Stimulated activated memory B cell treated with anti-CD40 and anti-IgM and Interleukin-4, amounts not matched to agents 10 μg/mL and 1 μg/mL and 100 μg/mL, for 72 hours (primary cell): ENCODE measurements around the gene SYP.
A peak's percentile ranks its signal among the peaks of the same experiment; 100 is the strongest.

Experiments
- ATAC-seq: fragments of 150-1000 bp; cut with Tn5 transposase; 2 replicates; pipeline ENCODE4 v1.10.0; 2021
- H3K27ac Mint-ChIP-seq: one replicate; pipeline ENCODE4 v1.8.0; 2022; ENCODE audit warnings: mild to moderate bottlenecking, mixed read lengths
- H3K27me3 Mint-ChIP-seq: one replicate; pipeline ENCODE4 v1.8.0; 2022; ENCODE audit warnings: mixed read lengths
- H3K36me3 Mint-ChIP-seq: one replicate; pipeline ENCODE4 v1.8.0; 2022; ENCODE audit warnings: mixed read lengths
- H3K4me1 Mint-ChIP-seq: one replicate; pipeline ENCODE4 v1.8.0; 2022; ENCODE audit warnings: mixed read lengths
- H3K4me3 Mint-ChIP-seq: one replicate; pipeline ENCODE4 v1.8.0; 2022; ENCODE audit warnings: mild to moderate bottlenecking, moderate library complexity, mixed read lengths
- H3K9me3 Mint-ChIP-seq: one replicate; pipeline ENCODE4 v1.8.0; 2022; ENCODE audit warnings: mixed read lengths

The SYP gene

DNA sequence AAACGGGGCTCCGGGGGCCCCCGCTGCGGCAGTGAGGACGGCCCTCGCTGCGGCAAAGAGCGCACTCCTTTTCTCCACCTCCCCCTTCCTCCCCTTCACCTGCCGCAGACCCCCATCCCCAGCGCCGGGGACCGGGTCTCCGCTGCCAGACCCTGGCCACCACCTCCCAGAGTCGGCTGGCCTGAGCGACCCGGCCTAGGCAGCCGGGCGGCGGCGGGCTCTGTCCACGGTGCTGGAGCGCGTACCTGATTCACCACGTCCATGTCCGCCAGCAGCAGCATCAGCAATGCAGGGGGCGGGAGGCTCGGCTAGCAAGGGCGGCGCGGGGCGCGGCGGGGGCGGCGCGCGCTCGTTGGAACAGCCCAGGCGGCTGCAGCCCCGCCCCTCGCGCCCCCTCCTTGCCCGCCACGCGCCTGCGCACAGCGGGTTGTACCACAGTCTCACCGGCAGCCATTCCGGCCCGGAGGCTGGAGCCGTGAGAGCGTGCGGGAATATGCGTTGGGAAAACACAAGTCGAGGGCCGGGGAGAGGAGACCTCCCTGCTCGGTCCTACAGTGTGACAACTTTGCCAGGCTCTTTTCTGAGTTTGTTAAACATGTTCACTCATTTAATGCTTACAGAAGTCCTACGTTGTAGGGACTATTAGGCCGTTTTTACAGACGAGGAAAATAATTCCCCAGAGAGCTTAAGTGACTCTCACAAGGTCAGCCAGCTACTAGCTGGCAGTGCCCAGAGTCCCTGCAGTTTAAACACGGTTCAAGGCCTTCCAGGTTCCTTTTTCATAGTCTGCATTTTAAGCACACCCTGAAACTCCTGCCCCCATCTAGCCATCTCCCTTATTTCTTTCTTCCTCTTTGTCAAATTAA lies at the start of gene SYP:
Gene SYP (minus strand): TSS at position 288 of the 866 bp plus-strand sequence. CDS start 7 bp downstream, at position 281.
- H3K9me3 Mint-ChIP-seq = no peaks in the 10 kb centered on the region
- peak; percentile 99 for ATAC-seq
- peak within 1 kb of the TSS; percentile 68 for H3K27ac Mint-ChIP-seq
- no peaks in the 10 kb centered on the region for H3K27me3 Mint-ChIP-seq
- peak within 1 kb of the TSS; percentile 68 for H3K4me3 Mint-ChIP-seq
- H3K36me3 Mint-ChIP-seq = no peaks in the 10 kb centered on the region
- H3K4me1 Mint-ChIP-seq = peaks cover 21% of the 10 kb centered on the region

DNA sequence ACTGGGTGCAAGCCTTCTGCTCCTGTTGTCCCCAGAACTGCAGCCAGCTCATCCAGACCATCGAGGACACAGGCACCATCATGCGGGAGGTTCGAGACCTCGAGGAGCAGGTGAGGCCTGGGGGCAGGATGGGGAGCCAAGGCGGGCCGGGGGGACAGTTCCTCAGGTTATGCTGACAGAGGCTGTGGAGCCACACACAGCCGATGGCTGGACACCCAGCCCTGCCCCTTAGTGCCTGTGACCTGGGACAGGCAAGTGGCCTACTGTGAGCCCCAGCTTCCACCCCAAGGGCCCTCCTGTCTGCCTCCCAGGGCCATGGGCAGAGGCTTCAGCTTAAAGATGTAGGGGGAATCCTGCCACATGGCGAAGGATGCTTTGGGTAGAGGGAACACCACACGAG lies 49.6 kb upstream of the SYP start:
- Mint-ChIP-seq H3K27ac (no peak overlapping the region), H3K9me3 (no peaks in the 10 kb centered on the region), H3K4me1 (no peaks in the 10 kb centered on the region), H3K27me3 (no peaks in the 10 kb centered on the region), H3K36me3 (peaks cover 54% of the 10 kb centered on the region), H3K4me3 (no peak overlapping the region)
- no peak for ATAC-seq

DNA sequence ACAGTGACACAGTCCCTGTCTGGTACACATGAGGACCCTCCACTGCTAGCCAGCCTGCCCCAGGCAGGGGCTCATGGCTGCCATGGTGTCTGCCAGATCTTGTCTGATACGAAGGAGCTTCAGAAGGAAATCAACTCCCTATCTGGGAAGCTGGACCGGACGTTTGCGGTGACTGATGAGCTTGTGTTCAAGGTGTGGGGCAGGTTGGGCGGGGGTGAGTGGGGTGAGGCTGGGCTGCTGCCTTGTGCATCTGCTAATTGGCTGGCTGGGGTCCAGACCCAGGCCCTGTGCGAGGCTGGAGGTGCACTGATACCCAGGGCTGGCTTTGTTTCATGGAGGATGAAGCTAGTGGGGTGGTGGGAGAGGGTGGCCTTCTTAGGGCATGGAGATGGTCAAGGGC lies 49.1 kb upstream of the SYP start:
- ATAC-seq = no peak
- no peak overlapping the region for H3K27ac Mint-ChIP-seq
- no peaks in the 10 kb centered on the region for H3K27me3 Mint-ChIP-seq
- no peaks in the 10 kb centered on the region for H3K4me1 Mint-ChIP-seq
- no peak overlapping the region for H3K4me3 Mint-ChIP-seq
- peaks cover 60% of the 10 kb centered on the region for H3K36me3 Mint-ChIP-seq
- H3K9me3 Mint-ChIP-seq = no peaks in the 10 kb centered on the region

DNA sequence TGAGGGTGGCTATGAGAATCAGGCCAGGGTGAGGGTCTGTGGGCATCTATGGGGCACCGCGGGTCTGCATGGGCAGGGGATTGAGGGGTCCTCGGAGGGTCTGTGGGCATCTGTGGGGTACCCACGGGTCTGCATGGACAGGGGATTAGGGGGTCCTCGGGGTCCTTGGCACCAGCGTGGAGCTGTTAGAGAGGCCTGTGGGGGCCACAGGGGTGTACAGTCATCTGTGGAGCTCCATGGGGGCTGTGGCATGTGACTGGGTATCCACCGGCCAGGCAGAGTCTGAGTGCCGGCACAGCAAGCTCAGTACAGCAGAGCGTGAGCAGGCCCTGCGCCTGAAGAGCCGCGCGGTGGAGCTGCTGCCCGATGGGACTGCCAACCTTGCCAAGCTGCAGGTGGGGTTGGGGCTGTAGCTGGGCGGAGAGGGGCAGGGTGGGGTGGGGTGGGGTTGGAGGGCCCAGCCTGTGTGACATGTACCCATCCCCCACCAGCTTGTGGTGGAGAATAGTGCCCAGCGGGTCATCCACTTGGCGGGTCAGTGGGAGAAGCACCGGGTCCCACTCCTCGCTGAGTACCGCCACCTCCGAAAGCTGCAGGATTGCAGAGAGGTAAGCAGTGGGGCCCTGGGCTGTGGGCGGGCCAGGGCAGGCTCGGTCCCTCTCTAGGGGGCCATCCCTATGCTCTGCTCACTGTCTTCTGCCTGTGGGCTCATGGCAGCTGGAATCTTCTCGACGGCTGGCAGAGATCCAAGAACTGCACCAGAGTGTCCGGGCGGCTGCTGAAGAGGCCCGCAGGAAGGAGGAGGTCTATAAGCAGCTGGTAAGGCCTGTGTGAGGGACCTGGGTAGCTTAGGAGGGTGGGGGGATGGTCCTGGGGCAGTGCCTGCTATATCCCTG lies 48.2 kb upstream of the SYP start:
- Mint-ChIP-seq H3K9me3 (no peaks in the 10 kb centered on the region), H3K4me1 (no peaks in the 10 kb centered on the region), H3K4me3 (no peak overlapping the region), H3K27me3 (no peaks in the 10 kb centered on the region), H3K36me3 (peaks cover 69% of the 10 kb centered on the region), H3K27ac (no peak overlapping the region)
- no peak for ATAC-seq

DNA sequence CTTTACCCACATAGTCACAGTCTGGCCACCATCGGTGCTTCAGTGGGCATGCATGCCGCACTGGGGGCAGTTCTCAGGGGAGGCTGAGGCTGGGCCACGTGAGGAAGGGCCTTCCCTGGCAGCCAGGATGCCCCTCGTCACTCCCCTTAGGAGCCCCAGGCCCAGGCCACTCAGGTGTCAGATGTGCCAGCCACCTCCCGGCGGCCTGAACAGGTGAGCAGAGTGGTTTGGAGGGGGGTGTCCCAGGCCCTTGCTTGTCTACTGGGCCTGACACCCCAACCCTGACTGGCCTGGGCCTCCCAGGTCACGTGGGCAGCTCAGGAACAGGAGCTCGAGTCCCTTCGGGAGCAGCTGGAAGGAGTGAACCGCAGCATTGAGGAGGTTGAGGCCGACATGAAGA lies 47.4 kb upstream of the SYP start:
- H3K27ac Mint-ChIP-seq = no peak overlapping the region

DNA sequence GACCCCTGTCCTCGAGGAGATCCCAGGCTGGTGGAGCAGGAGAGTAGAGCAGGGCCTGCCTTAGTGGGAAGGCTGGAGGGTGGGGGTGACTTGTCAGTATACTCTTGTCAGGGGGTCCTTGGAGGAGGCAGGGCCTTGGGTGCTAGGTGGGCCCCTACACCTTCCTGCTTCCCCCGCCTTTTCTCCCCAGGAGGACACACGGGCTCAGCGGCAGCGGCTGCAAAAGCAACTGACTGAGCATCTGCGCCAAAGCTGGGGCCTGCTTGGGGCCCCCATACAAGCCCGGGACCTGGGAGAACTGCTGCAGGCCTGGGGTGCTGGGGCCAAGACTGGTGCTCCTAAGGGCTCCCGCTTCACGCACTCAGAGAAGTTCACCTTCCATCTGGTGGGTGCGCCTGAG lies 46.5 kb upstream of the SYP start:
- ATAC-seq = no peak
- no peaks in the 10 kb centered on the region for H3K27me3 Mint-ChIP-seq
- H3K4me1 Mint-ChIP-seq = no peaks in the 10 kb centered on the region
- H3K4me3 Mint-ChIP-seq = no peak overlapping the region
- no peak overlapping the region for H3K27ac Mint-ChIP-seq
- H3K9me3 Mint-ChIP-seq = no peaks in the 10 kb centered on the region
- H3K36me3 Mint-ChIP-seq = peaks cover 71% of the 10 kb centered on the region

More for the DNA sequence above, 47.4 kb upstream of the SYP start:
- ATAC-seq = no peak
- no peaks in the 10 kb centered on the region for H3K4me1 Mint-ChIP-seq
- H3K9me3 Mint-ChIP-seq = no peaks in the 10 kb centered on the region
- no peak overlapping the region for H3K4me3 Mint-ChIP-seq
- H3K36me3 Mint-ChIP-seq = peaks cover 77% of the 10 kb centered on the region
- no peaks in the 10 kb centered on the region for H3K27me3 Mint-ChIP-seq

DNA sequence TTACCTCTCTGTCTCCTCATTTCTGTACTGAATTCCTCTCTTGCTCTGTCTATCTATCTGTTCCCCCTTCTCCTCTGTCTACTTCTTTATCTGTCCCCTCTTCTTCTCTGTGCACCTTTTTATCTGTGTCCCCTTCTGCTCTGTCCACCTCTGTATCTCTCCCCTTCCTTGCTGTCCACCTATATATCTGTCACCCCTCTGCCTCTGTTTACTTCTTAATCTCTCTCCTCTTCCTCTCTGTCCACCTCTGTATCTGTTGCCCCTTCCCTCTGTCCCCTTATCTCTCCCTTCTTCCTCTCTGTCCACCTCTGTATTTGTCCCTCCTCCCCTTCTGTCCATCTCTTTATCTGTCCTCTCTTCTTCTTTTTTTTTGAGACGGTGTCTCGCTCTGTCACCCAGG lies 44.2 kb upstream of the SYP start:
- Mint-ChIP-seq H3K4me3 (no peak overlapping the region), H3K36me3 (peaks cover 54% of the 10 kb centered on the region), H3K27me3 (no peaks in the 10 kb centered on the region), H3K9me3 (no peaks in the 10 kb centered on the region), H3K4me1 (no peaks in the 10 kb centered on the region), H3K27ac (no peak overlapping the region)
- ATAC-seq = no peak

DNA sequence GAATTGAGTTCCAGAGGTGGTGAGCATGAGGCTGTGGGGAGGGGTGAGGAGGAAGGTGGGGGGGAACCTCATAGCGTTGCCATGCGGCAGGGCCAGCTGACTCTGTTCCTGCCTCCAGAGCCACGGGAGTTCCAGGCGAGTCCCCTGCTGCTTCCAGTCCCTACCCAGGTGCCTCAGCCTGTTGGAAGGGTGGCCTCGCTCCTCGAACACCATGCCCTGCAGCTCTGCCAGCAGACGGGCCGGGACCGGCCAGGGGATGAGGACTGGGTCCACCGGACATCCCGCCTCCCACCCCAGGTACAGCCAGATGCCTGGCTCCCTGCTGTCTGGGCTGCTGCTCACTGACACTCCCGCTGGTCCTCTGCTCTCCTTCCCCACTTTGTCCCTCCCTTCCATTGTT lies 43.2 kb upstream of the SYP start:
- Mint-ChIP-seq H3K36me3 (peaks cover 47% of the 10 kb centered on the region), H3K27ac (peak overlapping the region; percentile 62), H3K4me1 (no peaks in the 10 kb centered on the region), H3K27me3 (no peaks in the 10 kb centered on the region), H3K4me3 (no peak overlapping the region), H3K9me3 (no peaks in the 10 kb centered on the region)
- no peak for ATAC-seq

DNA sequence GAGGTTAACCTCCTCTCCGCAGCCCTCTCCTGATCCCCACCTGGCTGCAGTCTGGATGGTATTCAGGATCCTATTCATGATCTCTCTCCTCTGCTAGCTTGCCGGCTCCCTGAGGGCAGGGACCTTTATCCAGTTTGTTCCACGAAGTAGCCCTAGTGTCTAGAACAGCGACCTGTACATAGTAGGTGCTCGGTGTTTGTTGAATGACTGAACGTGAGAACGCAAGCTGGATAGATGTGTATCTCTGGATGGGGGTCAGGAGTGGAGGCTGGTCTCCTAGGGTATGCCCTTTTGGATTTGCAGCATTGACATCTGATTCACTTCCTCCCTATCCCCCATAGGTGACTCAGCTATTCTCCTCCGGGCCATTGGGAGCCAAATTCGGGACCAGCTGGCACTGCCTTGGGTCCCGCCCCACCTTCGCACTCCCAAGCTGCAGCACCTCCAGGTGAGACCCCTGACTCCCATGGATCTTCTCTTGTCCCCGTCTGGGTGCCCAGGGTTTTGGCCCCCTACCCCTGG lies 42.6 kb upstream of the SYP start:
- H3K4me3 Mint-ChIP-seq = no peak overlapping the region
- H3K36me3 Mint-ChIP-seq = peaks cover 44% of the 10 kb centered on the region
- no peaks in the 10 kb centered on the region for H3K4me1 Mint-ChIP-seq
- no peaks in the 10 kb centered on the region for H3K9me3 Mint-ChIP-seq
- no peaks in the 10 kb centered on the region for H3K27me3 Mint-ChIP-seq
- no peak overlapping the region for H3K27ac Mint-ChIP-seq
- no peak for ATAC-seq

DNA sequence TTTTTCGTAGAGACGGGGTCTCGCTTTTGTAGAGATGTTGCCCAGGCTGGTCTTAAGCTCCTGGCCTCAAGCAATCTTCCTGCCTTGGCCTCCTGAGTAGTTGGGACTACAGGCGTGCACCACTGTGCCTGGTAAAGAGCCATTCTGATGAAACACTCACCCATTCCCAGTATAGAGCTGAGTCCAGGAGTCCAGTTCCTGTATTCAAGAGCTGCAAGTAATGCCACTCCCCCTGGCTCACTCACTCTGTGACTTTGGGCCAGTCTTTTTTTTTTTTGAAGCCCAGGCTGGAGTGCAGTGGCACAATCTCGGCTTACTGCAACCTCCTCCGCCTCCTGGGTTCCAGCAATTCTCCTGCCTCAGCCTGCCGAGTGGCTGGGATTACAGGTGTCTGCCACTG lies 38.7 kb upstream of the SYP start:
- no peak overlapping the region for H3K4me3 Mint-ChIP-seq

DNA sequence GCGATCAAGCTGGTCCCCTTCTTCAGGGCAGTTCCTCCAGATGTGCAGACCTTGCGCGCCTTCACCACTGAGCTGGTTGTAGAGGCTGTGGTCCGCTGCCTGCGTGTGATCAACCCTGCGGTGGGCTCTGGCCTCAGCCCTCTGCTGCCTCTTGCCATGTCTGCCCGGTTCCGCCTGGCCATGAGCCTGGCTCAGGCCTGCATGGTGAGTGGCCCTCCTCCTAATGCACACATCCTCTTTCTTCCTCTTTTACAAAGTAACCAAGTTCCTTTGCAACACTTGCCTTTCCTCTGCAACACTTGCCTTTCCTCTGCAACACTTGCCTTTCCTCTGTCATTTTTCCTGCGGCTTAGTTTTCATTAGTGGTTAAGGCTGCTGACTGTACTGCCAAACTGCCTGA lies 37.1 kb upstream of the SYP start:
- Mint-ChIP-seq H3K27ac (peak overlapping the region; percentile 91), H3K9me3 (no peaks in the 10 kb centered on the region), H3K27me3 (no peaks in the 10 kb centered on the region), H3K4me1 (peaks cover 17% of the 10 kb centered on the region), H3K4me3 (peak overlapping the region; percentile 79), H3K36me3 (peaks cover 7% of the 10 kb centered on the region)
- ATAC-seq = peak; percentile 82

More for the DNA sequence above, 38.7 kb upstream of the SYP start:
- H3K27ac Mint-ChIP-seq = no peak overlapping the region
- H3K36me3 Mint-ChIP-seq = peaks cover 22% of the 10 kb centered on the region
- no peaks in the 10 kb centered on the region for H3K27me3 Mint-ChIP-seq
- H3K4me1 Mint-ChIP-seq = peaks cover 16% of the 10 kb centered on the region
- H3K9me3 Mint-ChIP-seq = no peaks in the 10 kb centered on the region
- ATAC-seq = no peak

DNA sequence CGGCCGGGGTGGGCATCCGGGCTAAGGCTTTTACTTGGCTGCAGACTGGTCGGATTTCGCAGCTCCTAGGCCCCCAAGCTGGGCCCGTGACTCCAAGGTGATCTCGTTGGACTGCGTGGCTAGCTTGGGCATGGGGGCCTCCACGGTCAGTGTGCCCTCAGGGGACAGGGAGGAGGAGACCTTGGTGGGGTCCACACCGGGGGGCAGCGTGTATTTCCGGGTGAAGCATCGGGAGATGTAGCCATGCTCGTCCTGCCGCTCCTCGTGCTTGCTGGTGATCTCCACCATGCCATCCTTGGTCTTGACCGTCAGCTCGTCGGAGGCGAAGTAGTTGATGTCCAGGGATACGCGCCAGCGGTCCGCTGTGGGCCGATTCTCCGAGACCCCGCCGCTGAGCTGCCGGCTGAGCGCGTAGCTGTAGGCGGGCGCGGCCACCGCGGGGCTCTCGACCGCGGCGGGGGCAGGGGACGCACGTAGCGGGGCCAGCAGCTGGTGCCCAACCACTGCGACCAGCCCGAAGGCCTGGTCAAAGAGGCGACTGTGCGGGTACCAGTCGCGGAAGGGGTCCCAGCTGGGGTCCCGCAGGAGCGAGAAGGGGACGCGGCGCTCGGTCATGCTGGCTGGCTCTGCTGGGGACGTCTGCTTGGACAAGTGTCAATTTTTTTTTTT lies 34.0 kb upstream of the SYP start:
- Mint-ChIP-seq H3K4me1 (peaks cover 34% of the 10 kb centered on the region), H3K36me3 (peaks cover 7% of the 10 kb centered on the region), H3K27ac (no peak overlapping the region), H3K27me3 (no peaks in the 10 kb centered on the region), H3K4me3 (no peak overlapping the region), H3K9me3 (no peaks in the 10 kb centered on the region)
- ATAC-seq = no peak

DNA sequence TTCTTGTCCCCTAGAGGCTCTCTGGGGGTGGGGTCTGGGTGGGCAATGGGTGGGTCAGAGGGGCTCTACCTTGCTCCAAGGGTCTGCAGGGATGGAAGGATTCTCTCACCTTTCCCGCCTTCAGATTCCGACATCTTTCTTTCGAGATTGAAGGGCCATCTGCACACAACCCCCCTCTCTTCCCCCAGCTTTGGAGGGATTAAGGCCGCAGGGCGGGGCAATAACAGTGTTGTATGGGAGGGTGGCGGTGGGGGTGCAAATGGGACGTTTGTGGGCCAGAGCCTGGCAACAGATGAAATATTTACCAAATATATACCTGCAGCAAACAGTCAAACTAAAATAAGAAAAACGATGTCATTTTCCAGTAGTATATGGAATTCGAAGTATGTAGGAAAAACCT lies 33.2 kb upstream of the SYP start, which contains the start of gene CACNA1F:
Gene CACNA1F (minus strand): TSS at position 165 of the 400 bp plus-strand sequence. CDS start 31 bp downstream, at position 134.
- Mint-ChIP-seq H3K36me3 (peaks cover 7% of the 10 kb centered on the region), H3K4me1 (peaks cover 34% of the 10 kb centered on the region), H3K9me3 (no peaks in the 10 kb centered on the region), H3K27me3 (no peaks in the 10 kb centered on the region), H3K27ac (no peak within 1 kb of the TSS), H3K4me3 (no peak within 1 kb of the TSS)
- no peak for ATAC-seq

DNA sequence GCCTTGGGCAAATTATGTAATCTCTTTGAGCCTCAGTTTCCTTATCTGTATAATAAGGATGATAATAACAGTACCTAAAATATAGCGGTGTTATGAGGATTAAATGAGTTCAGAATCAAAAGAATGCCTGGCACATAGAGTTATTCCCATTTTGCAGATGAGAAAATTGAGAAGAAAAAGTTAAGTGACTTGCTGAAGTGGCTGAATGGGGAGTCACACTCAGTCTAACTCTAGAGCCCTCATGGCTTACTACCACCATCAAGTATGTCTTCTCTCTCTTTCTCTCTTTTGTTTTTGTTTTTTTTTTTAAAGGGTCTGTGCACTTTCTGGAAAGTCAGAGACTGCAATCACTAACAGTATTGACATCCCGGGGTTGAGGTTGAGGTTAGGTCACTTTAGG lies 32.5 kb upstream of the SYP start:
- peaks cover 7% of the 10 kb centered on the region for H3K36me3 Mint-ChIP-seq
- H3K4me1 Mint-ChIP-seq = peaks cover 33% of the 10 kb centered on the region
- H3K27ac Mint-ChIP-seq = no peak overlapping the region
- no peak overlapping the region for H3K4me3 Mint-ChIP-seq
- ATAC-seq = no peak
- H3K9me3 Mint-ChIP-seq = no peaks in the 10 kb centered on the region
- no peaks in the 10 kb centered on the region for H3K27me3 Mint-ChIP-seq
